ENCODE results near the gene PEA15. TPM values are rescaled to one million over a fixed set of nuclear protein-coding genes. Genes with fewer than 3 reads are reported as not detected.

PEA15 gene
- total RNA-seq, 2 donors from 2014 or later: 33.0 to 48.3 TPM

DNA sequence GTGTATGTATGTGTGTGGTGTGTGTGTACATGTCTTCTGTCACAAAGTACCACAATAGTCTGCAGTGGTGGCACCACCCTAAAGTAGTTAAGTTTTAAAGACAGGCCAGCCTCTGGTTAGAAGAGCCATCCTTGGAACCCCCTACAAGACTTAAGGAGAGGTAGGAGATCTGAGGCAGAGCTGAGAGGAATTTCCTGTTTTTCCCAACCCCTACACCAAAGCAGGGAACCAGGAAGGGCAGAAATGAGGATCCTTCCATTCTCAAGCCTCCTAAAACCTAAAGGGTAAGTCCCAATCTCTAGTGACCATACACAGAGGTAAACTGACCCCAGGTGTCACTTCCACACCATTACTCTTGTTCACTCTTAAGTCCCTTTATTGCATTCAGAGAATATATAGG is 11.1 kb downstream of the PEA15 start:
- intact Hi-C loops (cut with DNase I): no loop called here
- TF ChIP-seq, protein P1, sequence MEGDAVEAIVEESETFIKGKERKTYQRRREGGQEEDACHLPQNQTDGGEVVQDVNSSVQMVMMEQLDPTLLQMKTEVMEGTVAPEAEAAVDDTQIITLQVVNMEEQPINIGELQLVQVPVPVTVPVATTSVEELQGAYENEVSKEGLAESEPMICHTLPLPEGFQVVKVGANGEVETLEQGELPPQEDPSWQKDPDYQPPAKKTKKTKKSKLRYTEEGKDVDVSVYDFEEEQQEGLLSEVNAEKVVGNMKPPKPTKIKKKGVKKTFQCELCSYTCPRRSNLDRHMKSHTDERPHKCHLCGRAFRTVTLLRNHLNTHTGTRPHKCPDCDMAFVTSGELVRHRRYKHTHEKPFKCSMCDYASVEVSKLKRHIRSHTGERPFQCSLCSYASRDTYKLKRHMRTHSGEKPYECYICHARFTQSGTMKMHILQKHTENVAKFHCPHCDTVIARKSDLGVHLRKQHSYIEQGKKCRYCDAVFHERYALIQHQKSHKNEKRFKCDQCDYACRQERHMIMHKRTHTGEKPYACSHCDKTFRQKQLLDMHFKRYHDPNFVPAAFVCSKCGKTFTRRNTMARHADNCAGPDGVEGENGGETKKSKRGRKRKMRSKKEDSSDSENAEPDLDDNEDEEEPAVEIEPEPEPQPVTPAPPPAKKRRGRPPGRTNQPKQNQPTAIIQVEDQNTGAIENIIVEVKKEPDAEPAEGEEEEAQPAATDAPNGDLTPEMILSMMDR (IDR thresholded peaks at IDR 0.05): no peak
- no peaks in the 10 kb centered on the region for H3K4me1 ChIP-seq
- H3K27me3 ChIP-seq: no peaks in the 10 kb centered on the region
- H3K4me3 ChIP-seq: no peak overlapping the region
- no peak overlapping the region for H3K27ac ChIP-seq
- H3K9ac ChIP-seq (ENCODE audit: low read depth in 2 of 2, low read length in 2 of 2): no peak overlapping the region
- H3K36me3 ChIP-seq: peaks cover 11% of the 10 kb centered on the region
- H3K9me3 ChIP-seq: no peaks in the 10 kb centered on the region
- no peak for DNase-seq

DNA sequence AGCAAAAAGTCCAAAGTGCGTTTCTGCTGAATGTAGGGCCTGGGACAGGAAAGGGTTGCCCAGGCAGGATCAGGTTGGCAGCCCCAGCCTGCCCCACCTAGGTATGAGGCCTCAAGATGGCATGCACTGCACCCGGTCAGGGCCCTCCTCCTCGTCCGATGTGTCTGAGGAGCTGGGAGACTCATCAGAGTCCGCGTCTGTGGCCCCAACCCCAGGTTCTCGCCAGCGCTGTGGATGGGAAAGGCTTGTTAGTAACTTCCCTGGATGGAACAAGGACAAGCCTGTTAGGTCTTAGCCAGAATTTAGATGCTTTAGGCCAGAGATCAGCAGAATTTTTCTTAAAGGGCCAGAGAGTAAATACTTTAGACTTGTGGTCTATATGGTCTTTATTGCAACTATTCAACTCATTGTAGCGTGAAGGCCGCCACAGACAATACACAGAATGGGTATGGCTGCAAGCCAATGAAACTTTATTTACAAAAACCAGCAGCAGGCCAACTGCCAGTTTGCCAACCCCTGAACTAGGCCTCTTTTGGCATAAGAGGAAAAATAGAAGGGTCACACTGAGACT is 12.4 kb downstream of the PEA15 start:
- Histone ChIP-seq H3K27ac (peak overlapping the region; percentile 39), H3K36me3 (peaks cover 16% of the 10 kb centered on the region), H3K27me3 (no peaks in the 10 kb centered on the region), H3K4me1 (no peaks in the 10 kb centered on the region), H3K9me3 (no peaks in the 10 kb centered on the region), H3K4me3 (no peak overlapping the region), H3K9ac (ENCODE audit: low read depth in 2 of 2, low read length in 2 of 2) (no peak overlapping the region)
- TF ChIP-seq, protein P1 (IDR thresholded peaks at IDR 0.05): no peak
- peak; percentile 49 for DNase-seq
- intact Hi-C loops (cut with DNase I): no loop called here

DNA sequence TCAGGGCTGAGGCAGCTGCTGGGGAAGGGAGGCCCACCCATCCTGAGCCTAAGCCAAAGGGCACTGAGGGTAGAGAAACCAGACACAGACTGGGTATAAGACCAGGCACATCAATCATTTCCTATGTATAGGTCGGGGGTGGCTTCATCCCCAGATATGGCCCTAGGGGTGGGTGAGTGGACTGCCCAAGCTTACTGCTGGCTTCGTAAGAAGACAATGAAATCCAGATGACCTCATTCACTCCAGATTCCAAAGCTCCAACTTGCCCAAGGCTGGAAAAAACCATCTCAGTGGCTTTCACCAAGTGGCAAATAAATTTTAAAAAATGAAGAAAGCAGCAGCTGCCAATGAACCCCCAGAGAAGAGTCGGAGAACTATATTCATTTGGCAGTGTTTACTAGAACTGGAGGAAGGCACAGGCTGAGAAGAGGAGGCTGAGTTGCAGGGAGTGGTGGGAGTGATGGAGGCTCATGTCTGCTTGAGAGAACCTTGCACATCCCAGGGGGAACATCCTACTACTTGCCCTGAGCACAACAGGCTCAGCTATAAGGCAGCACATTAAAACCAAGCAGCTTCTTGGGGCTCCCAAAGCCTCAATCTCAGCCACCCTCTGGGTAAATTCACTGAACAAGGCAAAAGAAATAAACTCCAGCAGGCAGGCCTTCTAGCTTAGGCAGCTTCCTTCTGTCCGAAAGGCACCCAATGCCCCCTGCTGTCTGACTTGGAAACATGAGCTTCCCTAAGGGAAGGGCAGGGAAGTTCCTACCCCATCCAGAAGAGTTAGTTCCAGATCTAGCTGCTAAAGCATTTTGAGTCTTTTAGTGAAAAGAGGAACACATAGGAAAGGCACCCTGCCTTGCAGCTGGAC is 14.1 kb downstream of the PEA15 start:
- TF ChIP-seq, protein P1 (IDR thresholded peaks at IDR 0.05): peak; percentile 39
- H3K4me1 ChIP-seq: no peaks in the 10 kb centered on the region
- intact Hi-C loops (cut with DNase I): no loop called here
- no peak overlapping the region for H3K27ac ChIP-seq
- H3K9ac ChIP-seq (ENCODE audit: low read depth in 2 of 2, low read length in 2 of 2): no peak overlapping the region
- H3K9me3 ChIP-seq: no peaks in the 10 kb centered on the region
- peaks cover 26% of the 10 kb centered on the region for H3K36me3 ChIP-seq
- H3K27me3 ChIP-seq: no peaks in the 10 kb centered on the region
- DNase-seq: peak; percentile 47
- no peak overlapping the region for H3K4me3 ChIP-seq

DNA sequence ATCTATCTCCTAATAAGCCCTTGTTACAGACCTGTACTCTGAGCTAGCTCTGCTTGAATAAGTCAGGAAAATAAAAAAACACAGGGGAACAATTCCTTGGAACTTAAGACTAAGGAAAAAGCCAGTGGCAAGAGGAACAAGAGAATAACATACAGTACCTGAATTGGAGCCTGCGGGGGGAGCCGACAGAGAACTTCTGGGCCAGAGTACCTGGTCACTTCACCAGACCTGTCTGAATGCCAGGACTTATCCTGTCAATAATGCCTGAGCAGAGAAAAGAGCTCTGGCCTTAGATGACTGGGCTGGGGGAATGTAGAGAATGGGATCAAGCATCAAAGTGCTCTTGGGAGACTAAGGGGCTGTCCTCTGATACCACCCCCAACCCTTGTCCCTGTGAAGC is 15.1 kb downstream of the PEA15 start:
- Histone ChIP-seq H3K36me3 (peaks cover 32% of the 10 kb centered on the region), H3K27me3 (no peaks in the 10 kb centered on the region), H3K9ac (ENCODE audit: low read depth in 2 of 2, low read length in 2 of 2) (no peak overlapping the region), H3K9me3 (no peaks in the 10 kb centered on the region), H3K27ac (no peak overlapping the region), H3K4me3 (no peak overlapping the region), H3K4me1 (no peaks in the 10 kb centered on the region)
- intact Hi-C loops (cut with DNase I): no loop called here
- no peak for DNase-seq
- TF ChIP-seq, protein P1 (IDR thresholded peaks at IDR 0.05): no peak

DNA sequence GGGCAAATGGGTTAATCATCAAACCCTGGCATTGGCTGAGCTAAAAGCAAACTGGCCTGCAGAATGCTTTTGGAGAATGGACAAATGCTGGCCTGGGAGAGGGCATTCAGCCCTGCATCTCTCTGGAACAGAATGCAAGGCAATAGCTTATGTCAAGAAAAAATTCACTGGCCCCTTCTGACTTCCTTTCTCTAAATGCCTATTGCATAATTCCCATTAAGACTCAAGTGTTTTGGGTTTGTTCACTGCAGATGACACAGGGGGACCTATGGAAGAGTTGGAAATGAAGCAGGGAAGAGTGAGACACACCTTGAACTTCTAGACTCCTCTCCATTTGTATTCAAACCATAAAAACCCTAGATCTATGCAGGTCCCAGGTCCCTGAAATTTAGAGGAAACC is 15.9 kb downstream of the PEA15 start:
- no peak for DNase-seq
- H3K36me3 ChIP-seq: peaks cover 28% of the 10 kb centered on the region
- no peaks in the 10 kb centered on the region for H3K4me1 ChIP-seq
- no peaks in the 10 kb centered on the region for H3K9me3 ChIP-seq
- H3K4me3 ChIP-seq: no peak overlapping the region
- no peak overlapping the region for H3K27ac ChIP-seq
- H3K27me3 ChIP-seq: no peaks in the 10 kb centered on the region
- no peak overlapping the region for H3K9ac ChIP-seq (ENCODE audit: low read depth in 2 of 2, low read length in 2 of 2)
- intact Hi-C loops (cut with DNase I): no loop called here
- TF ChIP-seq, protein P1 (IDR thresholded peaks at IDR 0.05): no peak

Data from colonic mucosa (tissue), 4 donors.